HG02763 (cell line): ENCODE measurements around the gene SIAE.
"Not testable (repeated sequence)": the region's sequence is repeated elsewhere in the genome, so short reads cannot be mapped to it uniquely, and the experiment has no call there.

Experiments used
- ATAC-seq: cut with Tn5 transposase; IDR thresholded peaks from one replicate; pipeline ENCODE4 v1.9.1; 2021; ENCODE audit warnings: mild to moderate bottlenecking, moderate library complexity; ENCODE audit not compliant: unreplicated experiment

SIAE gene

GRCh38 chr11:124627546-124627945, 46.0 kb downstream of the SIAE start:
- ATAC-seq: no peak

- ATAC-seq: no peak
Measured at GRCh38 chr11:124625504-124626168, 47.9 kb downstream of the SIAE start.

GRCh38 chr11:124623861-124624525, 49.5 kb downstream of the SIAE start:
- ATAC-seq: no peak

GRCh38 chr11:124622531-124623451, 50.7 kb downstream of the SIAE start, which contains the start of gene TBRG1:
Gene TBRG1, plus strand, starts transcription at chr11:124622864. Its CDS starts 220 bp downstream, at chr11:124623084.
- ATAC-seq: peak; percentile 99

- ATAC-seq: no peak
Measured at GRCh38 chr11:124618863-124619262, 54.7 kb downstream of the SIAE start.

GRCh38 chr11:124612567-124613246, 60.8 kb downstream of the SIAE start:
- ATAC-seq: no peak

GRCh38 chr11:124612045-124612444, 61.5 kb downstream of the SIAE start:
- ATAC-seq: no peak

GRCh38 chr11:124611064-124611463, 62.5 kb downstream of the SIAE start, which contains the start of gene PANX3:
Gene PANX3, plus strand, starts transcription at chr11:124611428. Its CDS starts 129 bp downstream, at chr11:124611557.
- no peak for ATAC-seq

GRCh38 chr11:124610295-124610694, 63.2 kb downstream of the SIAE start:
- no peak for ATAC-seq

GRCh38 chr11:124608147-124608546, 65.4 kb downstream of the SIAE start:
- no peak for ATAC-seq

- no peak for ATAC-seq
Measured at GRCh38 chr11:124605719-124606118, 67.8 kb downstream of the SIAE start.

- not testable (repeated sequence) for ATAC-seq
Measured at GRCh38 chr11:124602723-124603122, 70.8 kb downstream of the SIAE start.

- no peak for ATAC-seq
Measured at GRCh38 chr11:124602193-124602592, 71.3 kb downstream of the SIAE start.

GRCh38 chr11:124600621-124601320, 72.8 kb downstream of the SIAE start:
- ATAC-seq: no peak

GRCh38 chr11:124597626-124598025, 75.9 kb downstream of the SIAE start:
- ATAC-seq: no peak

- ATAC-seq: no peak
Measured at GRCh38 chr11:124595302-124595701, 78.2 kb downstream of the SIAE start.

- ATAC-seq: no peak
Measured at GRCh38 chr11:124592627-124593026, 80.9 kb downstream of the SIAE start.

GRCh38 chr11:124591430-124591829, 82.1 kb downstream of the SIAE start:
- ATAC-seq: no peak

GRCh38 chr11:124586238-124586860, 87.2 kb downstream of the SIAE start:
- no peak for ATAC-seq
